Stimulated activated CD4-positive, alpha-beta T cell treated with anti-CD3 and anti-CD28 coated beads, Interleukin-15, amount 100 ng/mL, for 24 hours (primary cell): ENCODE data around the gene GOLGA8A.
A peak's percentile ranks its signal among the peaks of the same experiment; 100 is the strongest.
"Not testable (repeated sequence)": the region's sequence is repeated elsewhere in the genome, so short reads cannot be mapped to it uniquely, and the experiment has no call there.

Experiments used
- DNase-seq: peaks from one replicate; pipeline ENCODE4 v3.0.0-alpha.2; 2020

The GOLGA8A gene

GRCh38 chr15:34437687-34438086 lies at the start of gene GOLGA8A:
Gene GOLGA8A (minus strand): TSS chr15:34437808. CDS start chr15:34389691, 48,117 bp downstream.
- peak; percentile 93 for DNase-seq

GRCh38 chr15:34483644-34484043 lies 46.0 kb upstream of the GOLGA8A start:
- DNase-seq = no peak

GRCh38 chr15:34481370-34481769 lies 43.8 kb upstream of the GOLGA8A start:
- no peak for DNase-seq

- no peak for DNase-seq
These were observed 36.2 kb upstream of the GOLGA8A start for GRCh38 chr15:34473840-34474239.

GRCh38 chr15:34472947-34473346 lies 35.3 kb upstream of the GOLGA8A start:
- DNase-seq = no peak

GRCh38 chr15:34470892-34471291 lies 33.3 kb upstream of the GOLGA8A start:
- DNase-seq = no peak

- no peak for DNase-seq
These were observed 32.5 kb upstream of the GOLGA8A start for GRCh38 chr15:34470091-34470490.

GRCh38 chr15:34461730-34462129 lies 24.1 kb upstream of the GOLGA8A start:
- no peak for DNase-seq

- DNase-seq = no peak
These were observed 22.8 kb upstream of the GOLGA8A start for GRCh38 chr15:34460451-34460850.

GRCh38 chr15:34456658-34457057 lies 19.1 kb upstream of the GOLGA8A start:
- DNase-seq = no peak

- DNase-seq = no peak
These were observed 5.3 kb upstream of the GOLGA8A start for GRCh38 chr15:34442891-34443290.

- DNase-seq = no peak
These were observed 2.3 kb upstream of the GOLGA8A start for GRCh38 chr15:34439878-34440277.

- peak; percentile 69 for DNase-seq
These were observed 609 bp downstream of the GOLGA8A start for GRCh38 chr15:34436956-34437442.

GRCh38 chr15:34436126-34436955 lies 1.3 kb downstream of the GOLGA8A start:
- DNase-seq = peak; percentile 38

GRCh38 chr15:34435658-34436057 lies 1.9 kb downstream of the GOLGA8A start:
- no peak for DNase-seq

- DNase-seq = no peak
These were observed 2.8 kb downstream of the GOLGA8A start for GRCh38 chr15:34434627-34435305.

- not testable (repeated sequence) for DNase-seq
These were observed 3.5 kb downstream of the GOLGA8A start for GRCh38 chr15:34433956-34434626.

GRCh38 chr15:34430642-34431041 lies 7.0 kb downstream of the GOLGA8A start:
- DNase-seq = not testable (repeated sequence)

GRCh38 chr15:34423425-34424090 lies 14.1 kb downstream of the GOLGA8A start:
- not testable (repeated sequence) for DNase-seq

- DNase-seq = not testable (repeated sequence)
These were observed 16.7 kb downstream of the GOLGA8A start for GRCh38 chr15:34420953-34421352.

- DNase-seq = not testable (repeated sequence)
These were observed 19.2 kb downstream of the GOLGA8A start for GRCh38 chr15:34418435-34418834.

GRCh38 chr15:34409511-34409910 lies 28.1 kb downstream of the GOLGA8A start:
- not testable (repeated sequence) for DNase-seq

GRCh38 chr15:34408973-34409372 lies 28.6 kb downstream of the GOLGA8A start:
- not testable (repeated sequence) for DNase-seq
